ENCODE results near the gene LTC4S.
"Not testable (repeated sequence)": the region's sequence is repeated elsewhere in the genome, so short reads cannot be mapped to it uniquely, and the experiment has no call there.

The LTC4S gene

DNA sequence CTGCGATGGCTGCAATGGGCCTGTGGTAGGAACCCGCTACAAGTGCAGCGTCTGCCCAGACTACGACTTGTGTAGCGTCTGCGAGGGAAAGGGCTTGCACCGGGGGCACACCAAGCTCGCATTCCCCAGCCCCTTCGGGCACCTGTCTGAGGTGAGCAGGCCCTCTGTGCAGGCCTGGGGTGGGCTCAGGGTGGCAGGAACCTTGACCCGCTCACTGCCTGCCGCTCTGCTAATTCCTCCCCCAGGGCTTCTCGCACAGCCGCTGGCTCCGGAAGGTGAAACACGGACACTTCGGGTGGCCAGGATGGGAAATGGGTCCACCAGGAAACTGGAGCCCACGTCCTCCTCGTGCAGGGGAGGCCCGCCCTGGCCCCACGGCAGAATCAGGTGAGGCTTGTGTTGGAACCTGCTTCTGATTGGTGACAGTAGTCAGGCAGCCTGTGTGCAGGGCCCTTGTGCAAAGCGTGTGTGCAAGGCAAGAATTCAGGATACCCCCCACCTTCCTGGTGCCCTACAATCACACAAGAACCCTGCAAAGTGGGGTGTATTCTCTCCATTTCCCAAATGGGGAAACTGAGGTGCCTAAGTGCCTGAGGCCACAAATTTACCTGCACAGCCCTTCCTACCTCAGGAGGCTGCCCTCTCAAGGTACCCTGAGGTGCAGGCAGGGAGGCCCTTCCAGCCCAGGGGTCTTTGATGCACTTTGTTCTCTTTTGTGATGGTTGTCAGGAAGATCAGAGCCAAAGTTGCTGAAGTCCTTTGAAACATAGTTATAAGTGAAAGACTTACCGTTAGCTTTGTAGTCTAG is 30.4 kb downstream of the LTC4S start:
- no peak for DNase-seq (ENCODE audit: low read depth in 2 of 2)

DNA sequence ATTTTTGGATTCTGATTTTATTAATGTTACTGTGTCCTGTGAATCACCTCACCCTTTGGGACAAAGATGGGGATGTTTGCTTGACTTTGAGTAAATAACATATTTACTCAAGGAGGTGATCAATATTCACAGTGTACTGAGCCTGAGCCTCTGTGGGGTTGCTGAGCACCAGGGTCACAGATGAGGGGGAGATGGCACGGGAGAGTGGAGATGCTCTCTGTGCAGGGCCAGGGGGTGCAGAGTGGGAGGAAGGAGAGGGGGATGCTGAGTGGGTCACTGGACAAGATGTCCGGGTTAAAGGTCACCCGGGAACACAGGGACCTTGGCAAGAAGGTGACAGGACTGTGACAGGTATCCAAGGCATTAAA is 30.9 kb downstream of the LTC4S start:
- no peak for DNase-seq (ENCODE audit: low read depth in 2 of 2)

- DNase-seq (ENCODE audit: low read depth in 2 of 2) = no peak
Measured at GRCh38 chr5:179825655-179826182, 31.9 kb downstream of the LTC4S start.

- DNase-seq (ENCODE audit: low read depth in 2 of 2) = no peak
Measured at GRCh38 chr5:179827680-179828079, 33.9 kb downstream of the LTC4S start.

DNA sequence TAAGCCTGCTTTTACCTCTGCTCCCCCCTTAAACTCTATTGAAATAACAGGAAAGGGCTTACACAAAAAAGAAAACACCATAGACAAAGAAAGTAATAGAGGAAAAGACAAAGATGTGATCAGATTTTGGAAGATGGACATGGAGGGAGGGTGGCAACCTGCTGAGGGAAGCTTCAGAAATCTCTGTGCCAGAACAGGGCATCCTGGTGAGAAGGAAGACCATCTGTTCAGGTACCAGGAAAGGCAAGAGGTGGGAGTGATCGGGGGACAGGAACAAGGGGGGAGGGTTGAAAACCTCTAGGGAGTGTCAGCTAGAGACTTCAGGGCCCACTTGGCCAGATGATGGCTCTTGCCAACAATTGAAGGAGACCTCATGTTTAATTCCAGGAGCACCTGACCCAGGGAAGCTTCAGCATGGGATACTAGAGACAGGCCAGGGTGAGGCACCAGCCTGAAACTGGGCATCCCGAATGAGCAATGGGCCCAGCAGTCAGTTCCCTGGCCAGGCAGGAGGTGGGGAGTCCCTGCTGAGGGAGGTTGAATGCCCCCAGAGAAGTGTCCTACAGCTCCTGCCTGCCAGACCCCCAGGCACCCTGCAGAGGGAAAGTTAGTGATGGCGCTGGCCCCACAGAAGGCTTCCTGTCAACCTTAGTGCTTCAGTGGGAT is 35.1 kb downstream of the LTC4S start:
- DNase-seq (ENCODE audit: low read depth in 2 of 2) = no peak

DNA sequence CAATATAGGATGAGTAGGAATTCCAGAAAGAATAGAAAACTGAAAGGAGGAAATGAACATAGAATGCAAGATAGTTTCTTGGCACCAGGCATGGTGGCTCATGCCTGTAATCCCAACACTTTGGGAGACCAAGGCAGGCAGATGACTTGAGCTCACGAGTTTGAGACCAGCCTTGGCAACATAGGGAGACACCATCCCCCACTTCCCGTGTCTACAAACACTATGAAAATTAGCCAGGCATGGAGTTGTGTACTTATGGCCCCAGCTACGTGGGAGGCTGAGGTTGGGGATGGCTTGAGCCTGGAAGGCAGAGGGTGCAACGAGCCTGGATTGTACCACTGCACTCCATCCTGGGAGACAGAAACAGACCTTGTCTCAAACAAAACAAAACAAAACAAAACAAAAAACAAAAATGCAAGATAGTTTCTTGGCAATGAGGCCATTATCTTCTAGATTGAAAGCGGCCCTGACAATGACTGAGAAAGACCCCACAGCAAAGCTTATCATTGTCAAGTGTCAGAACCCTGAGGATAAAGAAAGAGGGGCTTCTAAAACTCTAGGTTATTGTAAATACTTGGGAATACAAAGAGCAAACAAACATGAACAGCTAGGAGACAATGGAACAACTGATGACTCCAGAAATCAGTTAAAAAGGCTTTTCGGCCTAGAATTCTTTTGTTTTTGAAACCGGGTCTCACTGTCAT is 36.1 kb downstream of the LTC4S start:
- no peak for DNase-seq (ENCODE audit: low read depth in 2 of 2)

GRCh38 chr5:179830818-179831468 is 37.2 kb downstream of the LTC4S start:
- DNase-seq (ENCODE audit: low read depth in 2 of 2) = no peak

DNA sequence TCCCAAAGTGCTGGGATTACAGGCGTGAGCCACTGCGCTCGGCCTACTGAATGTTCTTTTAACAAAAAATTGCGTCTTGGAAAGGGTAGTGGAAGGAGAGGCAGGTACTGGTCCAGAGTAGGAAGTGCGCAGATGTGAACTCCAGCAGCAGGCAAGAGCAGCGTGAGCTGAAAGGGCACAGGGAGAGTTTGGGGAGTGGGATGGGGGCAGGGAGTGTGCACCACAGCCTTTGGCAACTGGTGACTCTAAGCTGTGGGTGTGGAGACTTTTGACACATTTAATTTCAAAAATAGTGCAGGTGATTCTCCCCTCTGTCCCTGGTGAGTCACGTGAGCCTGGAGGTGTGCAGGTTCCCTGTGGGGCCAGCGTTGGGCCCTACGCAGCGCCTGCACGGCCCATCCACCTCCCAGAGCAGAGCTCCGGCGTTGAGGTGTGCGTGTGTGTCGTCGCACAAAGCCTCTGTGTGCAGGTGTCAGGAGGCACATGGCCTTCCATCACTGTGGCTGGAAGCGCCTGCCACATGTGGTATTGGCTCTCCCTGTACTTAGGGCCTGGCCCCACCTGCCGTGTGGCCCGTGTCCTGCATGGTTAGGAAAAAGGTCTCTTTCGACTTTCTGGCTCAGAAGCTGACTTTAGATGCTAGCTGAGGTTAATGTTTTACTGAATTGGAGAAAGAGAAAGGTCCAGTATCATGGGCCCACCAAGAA is 38.4 kb downstream of the LTC4S start:
- DNase-seq (ENCODE audit: low read depth in 2 of 2) = no peak

DNA sequence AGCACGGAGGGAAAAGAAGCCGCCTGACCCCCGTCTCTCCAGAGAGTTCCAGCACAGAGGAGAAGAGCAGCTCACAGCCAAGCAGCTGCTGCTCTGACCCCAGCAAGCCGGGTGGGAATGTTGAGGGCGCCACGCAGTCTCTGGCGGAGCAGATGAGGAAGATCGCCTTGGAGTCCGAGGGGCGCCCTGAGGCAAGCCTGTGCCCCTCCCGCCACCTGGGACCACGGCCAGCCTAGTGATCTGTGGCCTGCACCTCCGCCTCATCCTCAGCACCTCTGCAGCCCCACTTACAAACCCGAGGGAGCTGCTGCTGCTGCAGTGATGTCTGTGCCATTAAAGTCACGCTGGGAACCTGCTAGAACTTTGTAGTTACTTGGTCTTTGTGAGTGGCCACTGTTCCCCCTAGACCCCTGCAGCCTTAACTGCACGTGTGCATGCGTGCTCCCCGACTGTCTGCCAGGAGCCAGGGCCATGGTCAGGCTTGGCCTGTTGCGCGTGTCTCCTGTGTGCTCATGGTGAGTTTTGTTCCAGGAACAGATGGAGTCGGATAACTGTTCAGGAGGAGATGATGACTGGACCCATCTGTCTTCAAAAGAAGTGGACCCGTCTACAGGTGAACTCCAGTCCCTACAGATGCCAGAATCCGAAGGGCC is 39.4 kb downstream of the LTC4S start:
- no peak for DNase-seq (ENCODE audit: low read depth in 2 of 2)

GRCh38 chr5:179833709-179834070 is 39.9 kb downstream of the LTC4S start:
- no peak for DNase-seq (ENCODE audit: low read depth in 2 of 2)

DNA sequence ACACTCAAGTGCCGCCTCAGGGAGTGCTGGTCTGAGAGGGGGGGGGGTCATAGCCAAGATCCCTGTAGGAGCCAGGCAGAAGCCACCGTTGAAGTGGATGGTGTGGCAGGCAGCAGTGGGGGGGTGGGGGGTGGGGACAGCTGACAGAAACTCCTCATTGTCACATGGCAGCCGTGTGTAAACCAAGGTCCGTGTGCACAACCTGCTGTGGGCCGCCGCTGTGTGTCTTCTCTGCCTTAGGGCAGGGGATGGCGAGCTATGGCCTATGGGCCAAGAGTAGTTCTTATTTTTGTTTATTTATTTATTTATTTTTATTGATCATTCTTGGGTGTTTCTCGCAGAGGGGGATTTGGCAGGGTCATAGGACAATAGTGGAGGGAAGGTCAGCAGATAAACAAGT is 40.3 kb downstream of the LTC4S start:
- no peak for DNase-seq (ENCODE audit: low read depth in 2 of 2)

GRCh38 chr5:179834871-179835270 is 41.1 kb downstream of the LTC4S start:
- not testable (repeated sequence) for DNase-seq (ENCODE audit: low read depth in 2 of 2)

DNA sequence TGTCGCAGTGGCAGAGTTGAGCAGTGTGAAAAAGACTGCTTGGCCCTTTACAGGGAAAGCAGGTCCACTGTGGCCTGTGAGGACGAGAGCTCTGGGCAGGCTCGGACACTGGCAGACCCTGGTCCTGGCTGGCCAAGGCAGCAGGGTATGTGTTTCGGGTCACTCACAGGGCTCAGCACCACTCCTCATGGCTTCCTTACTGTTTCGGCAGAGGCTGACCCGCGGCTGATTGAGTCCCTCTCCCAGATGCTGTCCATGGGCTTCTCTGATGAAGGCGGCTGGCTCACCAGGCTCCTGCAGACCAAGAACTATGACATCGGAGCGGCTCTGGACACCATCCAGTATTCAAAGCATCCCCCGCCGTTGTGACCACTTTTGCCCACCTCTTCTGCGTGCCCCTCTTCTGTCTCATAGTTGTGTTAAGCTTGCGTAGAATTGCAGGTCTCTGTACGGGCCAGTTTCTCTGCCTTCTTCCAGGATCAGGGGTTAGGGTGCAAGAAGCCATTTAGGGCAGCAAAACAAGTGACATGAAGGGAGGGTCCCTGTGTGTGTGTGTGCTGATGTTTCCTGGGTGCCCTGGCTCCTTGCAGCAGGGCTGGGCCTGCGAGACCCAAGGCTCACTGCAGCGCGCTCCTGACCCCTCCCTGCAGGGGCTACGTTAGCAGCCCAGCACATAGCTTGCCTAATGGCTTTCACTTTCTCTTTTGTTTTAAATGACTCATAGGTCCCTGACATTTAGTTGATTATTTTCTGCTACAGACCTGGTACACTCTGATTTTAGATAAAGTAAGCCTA is 42.6 kb downstream of the LTC4S start:
- DNase-seq (ENCODE audit: low read depth in 2 of 2) = no peak

DNA sequence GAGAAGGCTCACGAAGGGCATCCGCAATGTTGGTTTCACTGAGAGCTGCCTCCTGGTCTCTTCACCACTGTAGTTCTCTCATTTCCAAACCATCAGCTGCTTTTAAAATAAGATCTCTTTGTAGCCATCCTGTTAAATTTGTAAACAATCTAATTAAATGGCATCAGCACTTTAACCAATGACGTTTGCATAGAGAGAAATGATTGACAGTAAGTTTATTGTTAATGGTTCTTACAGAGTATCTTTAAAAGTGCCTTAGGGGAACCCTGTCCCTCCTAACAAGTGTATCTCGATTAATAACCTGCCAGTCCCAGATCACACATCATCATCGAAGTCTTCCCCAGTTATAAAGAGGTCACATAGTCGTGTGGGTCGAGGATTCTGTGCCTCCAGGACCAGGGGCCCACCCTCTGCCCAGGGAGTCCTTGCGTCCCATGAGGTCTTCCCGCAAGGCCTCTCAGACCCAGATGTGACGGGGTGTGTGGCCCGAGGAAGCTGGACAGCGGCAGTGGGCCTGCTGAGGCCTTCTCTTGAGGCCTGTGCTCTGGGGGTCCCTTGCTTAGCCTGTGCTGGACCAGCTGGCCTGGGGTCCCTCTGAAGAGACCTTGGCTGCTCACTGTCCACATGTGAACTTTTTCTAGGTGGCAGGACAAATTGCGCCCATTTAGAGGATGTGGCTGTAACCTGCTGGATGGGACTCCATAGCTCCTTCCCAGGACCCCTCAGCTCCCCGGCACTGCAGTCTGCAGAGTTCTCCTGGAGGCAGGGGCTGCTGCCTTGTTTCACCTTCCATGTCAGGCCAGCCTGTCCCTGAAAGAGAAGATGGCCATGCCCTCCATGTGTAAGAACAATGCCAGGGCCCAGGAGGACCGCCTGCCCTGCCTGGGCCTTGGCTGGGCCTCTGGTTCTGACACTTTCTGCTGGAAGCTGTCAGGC is 43.6 kb downstream of the LTC4S start:
- no peak for DNase-seq (ENCODE audit: low read depth in 2 of 2)

- DNase-seq (ENCODE audit: low read depth in 2 of 2) = no peak
Measured at GRCh38 chr5:179839328-179840256, 45.8 kb downstream of the LTC4S start.

DNA sequence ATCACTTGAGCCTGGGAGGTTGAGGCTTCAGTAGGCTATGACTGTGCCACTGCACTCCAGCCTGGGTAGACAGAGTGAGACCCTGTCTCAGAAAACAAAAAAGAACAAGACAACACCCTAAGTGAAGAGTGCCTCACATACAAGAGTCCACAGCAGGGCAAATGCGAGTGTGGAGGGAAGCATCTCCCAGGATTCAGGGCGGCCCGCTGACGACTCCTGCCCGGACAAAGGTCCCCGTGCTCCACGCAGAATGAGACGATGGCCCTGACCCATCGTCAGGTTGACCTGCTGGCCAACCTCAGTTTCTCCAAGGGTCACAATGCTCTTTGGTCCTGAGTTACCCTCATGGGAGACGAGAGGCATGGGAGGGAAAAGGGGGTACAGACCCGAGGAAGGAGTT is 46.5 kb downstream of the LTC4S start:
- DNase-seq (ENCODE audit: low read depth in 2 of 2) = no peak

DNA sequence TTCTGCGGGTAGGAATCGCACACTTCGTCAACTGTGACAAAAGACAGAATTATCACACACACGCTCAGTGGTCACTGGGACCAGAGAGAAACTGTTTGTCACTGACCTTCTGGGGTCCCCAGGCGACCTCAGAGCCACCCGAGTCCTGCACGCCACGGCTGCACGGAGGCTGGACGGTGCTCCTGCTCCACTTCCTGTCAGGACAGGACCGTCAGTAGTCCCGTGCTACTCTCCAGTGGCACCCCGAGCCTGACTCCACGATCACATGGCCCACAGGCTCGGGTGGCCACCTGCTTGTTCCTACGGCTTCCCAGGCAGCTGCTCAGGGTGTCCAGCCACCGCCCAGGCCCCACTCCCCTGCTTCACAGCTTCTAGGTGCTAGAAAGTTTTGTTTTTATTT is 47.0 kb downstream of the LTC4S start:
- DNase-seq (ENCODE audit: low read depth in 2 of 2) = no peak

DNA sequence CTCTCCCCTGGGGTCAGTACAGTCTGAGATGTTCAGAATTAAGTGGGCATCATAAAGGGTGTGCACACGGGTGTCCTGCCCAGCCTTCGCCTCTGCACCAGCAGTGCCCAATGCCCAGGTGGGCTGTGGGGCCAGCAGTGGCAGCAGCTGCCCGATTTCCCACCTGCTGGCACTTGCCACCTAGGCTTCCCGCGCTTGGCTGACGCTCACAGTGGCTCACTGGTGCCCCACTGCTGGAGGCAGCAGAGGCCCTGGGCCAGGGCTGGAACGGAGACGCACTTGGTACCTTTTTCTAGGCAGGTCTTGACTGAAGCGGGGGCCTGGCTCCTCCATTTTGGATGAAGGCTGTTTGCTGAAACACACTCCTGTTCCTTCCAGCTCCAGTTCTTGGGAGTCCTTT is 47.8 kb downstream of the LTC4S start:
- no peak for DNase-seq (ENCODE audit: low read depth in 2 of 2)

All from fibroblast of skin of left biceps (primary cell).